ENCODE data around the gene PRDM16.

PRDM16 gene

DNA sequence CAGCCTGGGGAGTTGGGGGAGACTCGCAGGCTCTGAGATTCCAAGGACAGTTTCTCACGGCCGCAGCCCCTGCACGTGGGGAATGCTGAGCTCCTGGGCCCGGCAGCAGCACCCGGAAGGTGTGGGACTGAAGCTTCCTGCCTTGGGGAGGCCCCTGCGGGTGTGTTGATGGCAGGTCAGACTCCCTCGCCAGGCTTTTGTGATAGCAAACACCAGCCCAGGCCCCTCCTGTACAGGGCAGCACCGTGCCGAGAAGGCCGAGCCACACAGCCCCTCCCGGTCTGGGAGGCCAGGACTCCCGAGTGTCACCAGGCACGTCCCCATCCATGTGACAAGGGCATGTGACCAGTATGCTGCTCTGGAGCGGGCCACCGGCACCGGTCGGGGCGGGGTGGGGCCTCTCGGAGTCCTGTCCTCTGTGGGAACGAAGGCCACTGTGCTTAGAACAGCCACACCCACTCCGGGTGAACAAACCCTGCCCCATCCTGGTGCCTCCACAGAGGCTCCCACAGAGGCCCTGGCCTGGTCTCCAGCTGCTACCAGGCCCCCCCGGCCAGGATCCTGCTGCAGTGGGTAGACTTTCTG is 354.3 kb downstream of the PRDM16 start:
- DNase-seq, result peak in 1 of 4 experiments; percentile 19

- no peak for DNase-seq
Measured at GRCh38 chr1:3423896-3424611, 355.1 kb downstream of the PRDM16 start.

- DNase-seq, result no peak
Measured at GRCh38 chr1:3425486-3426215, 356.6 kb downstream of the PRDM16 start.

- DNase-seq, result no peak
Measured at GRCh38 chr1:3426956-3427535, 358.0 kb downstream of the PRDM16 start.

DNA sequence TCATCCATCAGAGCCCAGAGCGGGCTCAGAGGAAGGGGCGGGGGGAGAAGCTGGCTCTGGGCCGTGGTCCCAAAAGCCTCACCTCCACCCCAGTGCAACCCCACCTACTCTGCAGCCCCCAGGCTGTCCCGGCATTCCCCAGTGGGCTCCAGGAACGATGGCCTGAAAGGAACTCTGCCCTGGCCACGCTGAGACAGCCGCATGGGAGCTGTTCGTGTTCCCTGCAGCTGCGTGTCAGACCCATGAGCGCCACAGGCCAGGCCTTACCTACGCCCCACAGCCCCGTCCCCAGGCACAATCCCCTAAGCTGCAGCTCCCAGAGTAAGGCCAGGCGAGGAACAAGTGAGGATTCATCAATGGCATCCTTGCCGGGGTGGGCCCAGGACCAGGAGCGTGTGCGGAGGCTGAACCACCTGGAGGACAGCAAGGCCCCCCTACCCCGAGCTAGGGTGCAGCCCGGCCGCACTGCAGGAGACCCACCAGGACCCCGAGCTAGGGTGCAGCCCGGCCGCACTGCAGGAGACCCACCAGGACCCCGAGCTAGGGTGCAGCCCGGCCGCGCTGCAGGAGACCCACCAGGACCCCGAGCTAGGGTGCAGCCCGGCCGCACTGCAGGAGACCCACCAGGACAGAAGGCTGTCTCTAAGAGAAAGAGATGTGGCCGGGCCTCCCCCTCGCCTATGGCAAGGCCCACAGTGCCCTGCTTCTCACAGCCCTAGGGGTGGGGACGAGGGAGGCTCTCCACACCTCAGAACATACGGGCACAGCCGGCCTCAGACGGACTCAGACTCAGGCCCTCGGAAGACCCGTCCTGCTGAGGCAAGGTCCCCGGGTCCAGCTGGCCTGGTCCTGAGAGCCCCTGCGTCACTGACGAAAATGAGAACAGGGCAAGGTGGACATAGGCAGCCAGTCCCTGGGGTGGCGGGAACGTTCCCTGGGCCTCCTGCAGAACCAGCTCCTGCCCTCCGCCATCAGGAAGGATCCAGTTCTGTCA is 359.0 kb downstream of the PRDM16 start:
- no peak for DNase-seq

DNA sequence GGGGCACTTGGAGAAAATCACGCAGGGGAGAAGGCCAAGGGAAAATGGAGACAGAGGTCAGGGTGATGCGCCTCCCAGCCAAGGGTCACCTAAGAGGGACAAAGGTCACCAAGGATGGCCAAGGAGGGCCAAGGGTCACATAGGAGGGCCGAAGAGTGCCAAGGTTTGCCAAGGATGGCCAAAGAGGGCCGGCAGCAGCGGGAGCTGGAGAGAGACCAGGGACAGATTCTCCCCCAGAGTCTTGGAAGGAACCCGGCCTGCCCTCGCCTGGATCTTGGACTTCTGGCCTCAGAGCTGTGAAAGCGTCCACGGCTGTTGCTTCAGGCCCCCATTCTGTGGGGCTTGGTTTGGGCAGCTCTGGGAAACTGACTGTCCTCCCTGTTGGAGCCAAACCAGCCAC is 359.9 kb downstream of the PRDM16 start:
- no peak for DNase-seq

- no peak for DNase-seq
Measured at GRCh38 chr1:3429320-3429719, 360.3 kb downstream of the PRDM16 start.

DNA sequence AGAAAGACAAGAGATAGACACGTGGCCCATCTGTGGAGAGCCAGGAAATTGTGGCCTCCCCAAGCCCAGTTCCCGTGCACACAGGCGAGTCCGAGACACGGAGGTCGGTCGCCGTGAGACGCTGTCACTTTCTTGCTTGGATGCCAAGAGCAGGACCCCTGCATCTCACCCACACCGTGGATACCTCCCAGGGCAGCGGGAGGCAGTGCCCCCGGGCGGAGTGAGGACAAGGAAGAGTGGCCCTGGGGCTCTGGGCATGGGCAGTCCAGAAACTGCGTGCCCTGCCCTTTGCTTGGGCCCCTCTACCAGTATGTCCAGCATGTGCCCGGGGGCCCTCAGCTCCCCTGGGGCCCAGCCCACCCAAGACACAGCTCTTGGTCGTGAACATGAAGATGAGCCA is 360.8 kb downstream of the PRDM16 start:
- no peak for DNase-seq

- DNase-seq, result no peak
Measured at GRCh38 chr1:3430406-3430805, 361.4 kb downstream of the PRDM16 start.

GRCh38 chr1:3430820-3431219 is 361.8 kb downstream of the PRDM16 start:
- DNase-seq, result no peak

DNA sequence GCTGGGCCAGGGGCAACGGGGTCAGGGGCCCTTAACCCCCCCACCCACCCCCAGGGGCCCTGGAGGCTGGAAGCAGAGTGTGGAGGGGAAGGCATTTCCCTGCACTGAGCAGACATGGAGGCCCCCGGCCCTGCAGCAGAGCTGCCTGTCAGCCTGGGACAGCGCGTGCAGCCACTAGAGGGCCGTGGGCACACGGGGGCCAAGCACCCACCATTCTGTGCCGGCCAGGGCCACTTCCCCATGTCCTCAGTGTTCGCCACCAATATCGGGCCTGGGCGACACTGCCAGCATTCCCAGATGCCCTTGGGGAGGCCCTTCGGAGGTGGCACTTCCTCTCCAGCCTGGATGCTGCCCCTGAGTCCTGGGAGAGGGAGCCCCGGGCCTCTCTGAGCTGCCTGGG is 362.3 kb downstream of the PRDM16 start:
- DNase-seq, result no peak

DNA sequence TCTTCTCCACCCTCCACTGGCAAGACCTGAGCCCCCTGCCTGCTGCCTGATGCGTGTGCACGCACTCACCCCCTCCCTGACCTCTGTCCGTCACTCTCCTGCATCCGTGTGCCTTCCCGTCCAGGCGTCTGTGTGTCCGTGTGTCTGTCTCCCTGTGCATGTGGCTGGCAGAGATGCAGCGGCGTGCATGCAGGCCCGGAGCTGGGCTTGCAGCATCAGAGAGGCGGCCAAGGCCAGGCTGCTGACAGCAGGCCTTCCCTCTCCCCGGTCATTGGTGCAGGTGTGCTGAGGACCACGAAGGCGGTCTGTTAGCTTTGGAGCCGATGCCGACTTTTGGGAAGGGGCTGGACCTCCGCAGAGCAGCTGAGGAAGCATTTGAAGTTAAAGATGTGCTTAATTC is 362.7 kb downstream of the PRDM16 start:
- DNase-seq, result no peak

DNA sequence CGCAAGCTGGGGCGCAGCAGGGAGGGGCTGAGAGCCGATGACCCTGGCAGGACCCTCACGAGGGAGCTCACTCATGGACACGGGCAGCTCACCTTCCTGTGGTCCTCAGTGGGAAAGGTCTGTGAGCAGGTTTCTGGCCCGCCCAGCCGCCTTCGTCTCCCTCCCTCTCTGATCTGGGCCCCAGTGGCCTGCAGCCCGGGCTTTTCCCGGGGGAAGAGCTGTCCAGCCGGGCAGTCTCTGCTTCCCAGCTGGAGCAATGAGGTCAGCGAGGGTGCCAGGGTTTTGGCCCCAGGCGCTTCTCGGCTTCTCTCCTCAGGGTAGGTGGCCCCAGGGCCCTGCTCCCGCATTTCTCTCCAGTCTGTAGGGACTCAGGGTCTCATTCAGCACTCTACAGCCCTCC is 363.3 kb downstream of the PRDM16 start:
- DNase-seq, result no peak

- no peak for DNase-seq
Measured at GRCh38 chr1:3433076-3433475, 364.1 kb downstream of the PRDM16 start.

DNA sequence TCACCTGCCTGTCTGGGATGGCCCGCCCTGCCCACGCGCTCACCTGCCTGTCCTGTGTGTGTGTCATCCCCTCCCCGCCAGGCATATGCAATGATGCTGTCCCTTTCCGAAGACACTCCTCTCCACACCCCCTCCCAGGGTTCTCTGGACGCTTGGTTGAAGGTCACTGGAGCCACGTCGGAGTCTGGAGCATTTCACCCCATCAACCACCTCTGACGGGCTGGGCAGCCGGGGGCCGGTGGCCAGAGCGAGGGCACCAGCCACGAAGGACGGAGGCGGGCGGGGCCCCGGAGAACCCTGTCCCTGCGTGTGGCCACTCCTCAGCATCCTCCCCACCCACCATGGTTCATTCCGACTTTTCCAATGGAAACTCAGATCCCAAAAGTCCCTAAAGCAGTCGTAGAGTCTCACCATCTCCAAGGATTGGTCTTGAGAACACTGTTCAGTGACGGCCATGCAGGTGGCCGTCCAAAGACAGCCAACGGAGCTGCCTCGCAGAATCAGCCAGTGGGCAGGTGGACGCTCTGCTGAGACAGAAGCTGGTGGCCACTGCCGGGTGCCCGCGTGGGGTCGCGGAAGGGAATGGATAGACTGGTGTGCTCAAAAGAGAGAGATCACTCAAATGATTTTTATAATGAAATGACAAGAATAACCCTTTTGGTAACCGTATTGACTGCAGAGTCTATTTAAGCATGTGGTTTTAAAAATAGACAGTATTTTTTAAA is 364.8 kb downstream of the PRDM16 start:
- no peak for DNase-seq

DNA sequence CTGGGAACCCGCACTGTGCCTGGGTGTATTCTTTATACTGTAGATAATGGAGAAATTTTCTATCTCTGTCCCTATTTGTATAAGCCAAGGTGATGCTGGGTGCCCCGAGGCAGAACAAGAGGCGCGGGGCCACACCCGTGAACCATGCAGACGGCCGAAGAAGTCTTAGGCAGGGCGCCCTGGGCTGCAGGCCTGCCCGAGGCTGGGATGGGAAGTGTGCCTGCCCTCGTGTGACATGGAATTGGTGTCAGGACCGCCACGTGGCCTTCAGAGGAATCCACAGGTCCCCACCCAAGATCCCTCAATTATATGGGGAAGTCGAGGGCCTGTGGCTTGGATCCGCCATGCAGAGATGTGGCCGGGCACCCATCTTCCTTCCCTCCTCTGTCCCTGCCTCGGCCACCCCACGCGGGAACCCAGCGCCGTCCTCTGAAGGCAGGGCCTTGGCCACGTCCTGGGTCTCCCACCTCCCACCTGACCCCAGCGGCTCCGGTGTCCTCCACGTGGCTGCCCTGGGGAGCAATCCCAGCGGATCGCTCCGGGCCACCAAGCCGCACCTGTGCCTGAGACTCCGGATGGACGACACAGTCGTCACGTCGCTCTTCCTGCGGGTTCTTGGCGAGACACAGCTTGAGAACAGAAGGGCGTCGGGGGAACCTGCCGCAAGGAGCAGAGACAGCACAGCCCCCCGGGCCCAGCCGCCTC is 365.6 kb downstream of the PRDM16 start:
- DNase-seq, result no peak

DNA sequence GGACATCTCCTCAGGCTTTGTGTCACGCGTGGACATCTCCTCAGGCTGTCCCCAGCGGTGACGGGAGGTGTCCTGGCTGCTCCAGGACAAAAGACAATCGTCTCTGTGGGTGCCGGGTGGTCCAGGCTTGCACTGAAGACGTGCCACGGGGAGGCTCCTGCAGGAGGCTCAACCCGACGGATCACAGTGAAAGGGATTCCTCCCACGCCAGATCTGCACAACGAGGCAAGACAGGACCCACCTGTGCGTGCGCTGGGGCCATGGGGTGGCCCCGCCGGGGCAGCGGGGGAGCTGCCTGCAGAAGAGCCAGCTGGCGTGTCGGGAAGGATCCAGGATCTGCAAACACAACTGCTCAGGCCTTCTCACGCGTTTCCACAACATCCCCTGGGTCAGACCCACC is 366.7 kb downstream of the PRDM16 start:
- DNase-seq, result no peak

DNA sequence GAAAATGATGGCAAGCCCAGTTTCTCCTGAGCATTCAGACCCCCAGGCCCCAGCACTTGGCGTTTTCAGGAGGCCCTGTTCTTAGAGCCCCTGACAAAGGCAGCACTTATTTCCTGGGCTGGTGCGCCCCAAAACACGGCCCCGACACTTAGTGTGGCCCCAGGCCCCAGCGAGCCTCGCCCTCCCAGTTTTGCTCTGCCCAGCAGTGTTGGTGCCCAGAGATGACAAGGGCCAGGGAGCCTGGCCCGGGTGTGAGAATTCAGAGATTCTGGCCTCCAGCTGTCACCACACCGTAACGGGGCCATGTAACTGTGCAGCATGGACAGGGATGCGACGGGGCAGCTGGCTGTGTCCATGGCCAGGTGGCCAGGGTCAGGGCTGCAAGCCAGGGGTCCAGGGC is 367.4 kb downstream of the PRDM16 start:
- no peak for DNase-seq

DNA sequence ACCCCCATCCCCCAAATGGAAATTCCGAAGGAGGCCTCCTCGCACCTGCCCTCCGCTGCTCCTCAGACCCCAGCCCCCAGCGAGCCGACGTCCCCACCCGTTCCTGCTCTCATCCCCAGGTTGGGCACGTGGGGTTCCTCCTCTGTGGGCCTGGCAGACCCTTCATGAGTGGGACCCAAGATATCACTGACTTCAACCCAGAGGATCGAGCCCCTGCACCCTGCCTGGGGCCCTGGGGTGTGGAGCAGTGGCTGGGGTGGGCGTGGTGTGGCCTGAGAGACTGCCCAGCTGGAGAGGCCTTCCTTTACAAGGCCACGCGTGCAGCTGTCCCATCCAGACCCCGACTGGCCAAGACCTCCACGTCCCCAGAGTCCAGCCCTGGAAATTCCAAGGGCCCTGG is 367.9 kb downstream of the PRDM16 start:
- no peak for DNase-seq

DNA sequence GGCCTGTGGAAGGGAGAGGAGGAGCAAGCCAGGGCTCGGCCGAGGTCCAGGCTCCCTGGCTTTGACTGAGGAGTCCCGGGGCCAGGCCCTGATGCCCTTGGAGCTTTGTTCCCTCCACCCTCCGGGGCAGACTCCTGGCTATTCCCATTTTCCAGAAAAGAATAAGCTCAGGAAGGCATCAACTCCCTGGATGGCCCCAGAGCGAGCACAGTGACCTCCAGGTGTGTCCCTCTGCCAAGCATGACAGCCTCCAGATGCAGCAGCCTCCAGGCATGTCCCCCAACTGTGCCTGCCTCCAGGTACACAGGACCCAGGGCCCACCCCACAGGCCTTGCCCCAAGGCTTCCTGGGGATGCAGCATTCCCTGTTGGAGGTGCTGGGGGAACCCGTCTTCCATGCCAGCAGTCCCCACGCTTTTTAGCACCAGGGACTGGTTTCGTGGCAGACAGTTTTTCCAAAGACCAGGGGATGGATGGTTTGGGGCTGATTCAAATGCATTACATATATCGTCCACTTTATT is 369.7 kb downstream of the PRDM16 start:
- DNase-seq, result no peak
